Measurements from ENCODE around the gene IGFALS. TPM values are rescaled to one million over a fixed set of nuclear protein-coding genes. Genes with fewer than 3 reads are reported as not detected.

The IGFALS gene
- total and polyA plus RNA-seq, 2 donors (not counting 3 experiments of a cell fraction or from before 2014, with no cell fraction given), result not detected

DNA sequence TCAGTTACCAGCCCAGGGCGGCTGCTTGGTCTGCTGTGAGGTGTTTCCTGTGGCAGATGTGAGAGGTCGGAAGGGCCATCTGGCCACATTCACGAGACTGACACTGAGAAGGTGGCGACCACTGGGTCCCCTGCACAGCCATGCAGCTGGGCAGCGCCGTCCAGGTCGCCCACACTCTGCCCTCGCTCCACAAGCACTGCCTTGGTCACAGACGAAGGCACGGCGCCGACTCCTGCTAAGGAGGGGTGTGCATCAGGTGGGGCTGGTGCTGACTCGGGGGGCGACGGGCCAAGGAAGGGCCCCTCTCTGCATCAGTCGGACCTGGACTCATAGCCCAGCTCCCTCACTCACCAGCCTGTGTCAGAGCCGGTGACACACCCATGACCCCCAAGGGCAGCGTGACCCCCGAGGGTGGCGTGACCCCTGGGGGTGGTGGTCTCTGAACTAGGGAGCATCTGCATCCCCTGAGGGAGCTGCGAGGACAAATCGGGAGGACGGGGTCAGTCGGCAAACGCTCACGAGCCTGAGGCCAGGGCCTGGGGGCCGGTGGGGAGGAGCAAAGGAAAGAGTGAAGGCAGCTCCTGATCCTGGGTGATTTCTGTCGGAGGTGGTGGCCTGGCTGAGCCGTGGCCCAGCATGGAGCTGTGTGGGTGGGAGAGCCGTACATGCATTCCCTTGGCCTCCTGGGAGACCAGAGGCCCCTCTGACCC lies 52.6 kb downstream of the IGFALS start:
- H3K27ac ChIP-seq (ENCODE audit: insufficient read depth, low read depth, low read length), result no peak overlapping the region
- no peak for FAIRE-seq
- no peaks in the 10 kb centered on the region for H4K20me1 ChIP-seq (replicated peaks; ENCODE audit: control insufficient read depth, extremely low read depth, insufficient read depth, low read length)
- CTCF ChIA-PET, result no interaction called here
- H3K9me3 ChIP-seq (replicated peaks; ENCODE audit: control insufficient read depth, insufficient read depth, low read length), result no peaks in the 10 kb centered on the region
- DNase-seq (ENCODE audit: low read depth, low spot score), result no peak
- H3K4me1 ChIP-seq (ENCODE audit: control insufficient read depth, extremely low read depth, insufficient read depth, low read length), result no peaks in the 10 kb centered on the region
- H3K27me3 ChIP-seq (ENCODE audit: control insufficient read depth in 2 of 2, insufficient read depth in 2 of 2, low read length in 2 of 2), result no peaks in the 10 kb centered on the region
- H3K9me1 ChIP-seq (replicated peaks; ENCODE audit: control insufficient read depth, extremely low read depth, insufficient read depth, low read length), result no peaks in the 10 kb centered on the region
- H2AFZ ChIP-seq (ENCODE audit: low read depth, low read length), result no peak overlapping the region
- no peak overlapping the region for H3K9ac ChIP-seq (replicated peaks; ENCODE audit: extremely low read depth, insufficient read depth, low read length)
- BruUV-seq (replicated peaks), result no TSS peak
- H3K36me3 ChIP-seq (ENCODE audit: control insufficient read depth in 2 of 2, extremely low read depth in 1 of 2, insufficient read depth in 2 of 2, low read length in 2 of 2), result peaks cover 0 to 25% of the 10 kb centered on the region in 2 experiments
- H3K4me3 ChIP-seq (replicated peaks in 1 of 3; ENCODE audit: insufficient read depth in 1 of 3, low read depth in 1 of 3, low read length in 3 of 3), result no peak overlapping the region
- POLR2A ChIA-PET, result no interaction called here
- dilution Hi-C loops (cut with MboI; ENCODE audit: extremely low pct_ligation_motif_present, low sequenced_read_pairs) (no loop called here), intact Hi-C loops (cut with micrococcal nuclease) (no loop called here)
- TF ChIP-seq, protein P1, sequence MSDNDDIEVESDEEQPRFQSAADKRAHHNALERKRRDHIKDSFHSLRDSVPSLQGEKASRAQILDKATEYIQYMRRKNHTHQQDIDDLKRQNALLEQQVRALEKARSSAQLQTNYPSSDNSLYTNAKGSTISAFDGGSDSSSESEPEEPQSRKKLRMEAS (IDR thresholded peaks at IDR 0.05; ENCODE audit: insufficient read depth, insufficient read length), result no peak
- H3K79me2 ChIP-seq (ENCODE audit: control insufficient read depth, insufficient read depth, low read length), result no peaks in the 10 kb centered on the region
- H3K4me2 ChIP-seq (ENCODE audit: insufficient read depth, low read length), result no peak overlapping the region

Other genes with a start within 250 kb of the IGFALS start
- gene IFT140, start 181.6 kb downstream of the IGFALS start, total RNA-seq, result 16.6 and 18.9 TPM in 2 replicates
- 8.8 and 9.5 TPM in 2 replicates for gene IFT140, start 181.6 kb downstream of the IGFALS start, polyA plus RNA-seq
- 28.9 and 30.8 TPM in 2 replicates for gene CRAMP1, start 181.3 kb downstream of the IGFALS start, total RNA-seq
- 20.2 and 21.5 TPM in 2 replicates for gene CRAMP1, start 181.3 kb downstream of the IGFALS start, polyA plus RNA-seq
- 86.5 and 93.3 TPM in 2 replicates for gene JPT2, start 115.4 kb downstream of the IGFALS start, total RNA-seq
- 30.4 and 35.8 TPM in 2 replicates for gene JPT2, start 115.4 kb downstream of the IGFALS start, polyA plus RNA-seq
- gene MAPK8IP3, start 87.5 kb downstream of the IGFALS start, total RNA-seq, result 92.2 and 95.0 TPM in 2 replicates
- gene MAPK8IP3, start 87.5 kb downstream of the IGFALS start, polyA plus RNA-seq, result 40.7 and 48.6 TPM in 2 replicates
- gene NME3, start 22.2 kb downstream of the IGFALS start, total RNA-seq, result 32.0 and 38.2 TPM in 2 replicates
- 74.4 and 133 TPM in 2 replicates for gene NME3, start 22.2 kb downstream of the IGFALS start, polyA plus RNA-seq
- 15.2 and 21.4 TPM in 2 replicates for gene EME2, start 20.9 kb downstream of the IGFALS start, total RNA-seq
- 9.7 and 11.5 TPM in 2 replicates for gene EME2, start 20.9 kb downstream of the IGFALS start, polyA plus RNA-seq
- gene MRPS34, start 20.6 kb downstream of the IGFALS start, total RNA-seq, result 85.2 and 102 TPM in 2 replicates
- gene MRPS34, start 20.6 kb downstream of the IGFALS start, polyA plus RNA-seq, result 82.1 and 93.8 TPM in 2 replicates
- gene SPSB3, start 11.1 kb downstream of the IGFALS start, total RNA-seq, result 39.0 and 40.5 TPM in 2 replicates
- gene SPSB3, start 11.1 kb downstream of the IGFALS start, polyA plus RNA-seq, result 86.2 and 107 TPM in 2 replicates
- 55.0 and 58.2 TPM in 2 replicates for gene NUBP2, start 10.7 kb downstream of the IGFALS start, total RNA-seq
- 69.6 and 85.4 TPM in 2 replicates for gene NUBP2, start 10.7 kb downstream of the IGFALS start, polyA plus RNA-seq
- gene HAGH, start 33.1 kb upstream of the IGFALS start, total RNA-seq, result 54.3 and 56.4 TPM in 2 replicates
- 84.2 and 122 TPM in 2 replicates for gene HAGH, start 33.1 kb upstream of the IGFALS start, polyA plus RNA-seq
- 27.9 and 44.8 TPM in 2 replicates for gene FAHD1, start 33.5 kb upstream of the IGFALS start, total RNA-seq
- gene FAHD1, start 33.5 kb upstream of the IGFALS start, polyA plus RNA-seq, result 69.2 and 85.0 TPM in 2 replicates
- not detected in 2 replicates for gene MEIOB, start 78.5 kb upstream of the IGFALS start, total RNA-seq
- 0.04 TPM in 1 of 2 replicates, not detected in the other for gene MEIOB, start 78.5 kb upstream of the IGFALS start, polyA plus RNA-seq
- not detected in 2 replicates for gene HS3ST6, start 124.7 kb upstream of the IGFALS start, total RNA-seq
- gene HS3ST6, start 124.7 kb upstream of the IGFALS start, polyA plus RNA-seq, result not detected in 2 replicates
- 20.7 and 25.0 TPM in 2 replicates for gene MSRB1, start 149.5 kb upstream of the IGFALS start, total RNA-seq
- gene MSRB1, start 149.5 kb upstream of the IGFALS start, polyA plus RNA-seq, result 42.1 and 54.6 TPM in 2 replicates
- gene RPL3L, start 161.0 kb upstream of the IGFALS start, total RNA-seq, result not detected in 2 replicates
- not detected in 2 replicates for gene RPL3L, start 161.0 kb upstream of the IGFALS start, polyA plus RNA-seq
- 124 and 144 TPM in 2 replicates for gene NDUFB10, start 165.8 kb upstream of the IGFALS start, total RNA-seq
- gene NDUFB10, start 165.8 kb upstream of the IGFALS start, polyA plus RNA-seq, result 167 and 192 TPM in 2 replicates
- 2,793 and 3,036 TPM in 2 replicates for gene RPS2, start 171.1 kb upstream of the IGFALS start, total RNA-seq
- gene RPS2, start 171.1 kb upstream of the IGFALS start, polyA plus RNA-seq, result 9,021 and 12,733 TPM in 2 replicates
- gene RNF151, start 173.2 kb upstream of the IGFALS start, total RNA-seq, result not detected in 2 replicates
- not detected in 2 replicates for gene RNF151, start 173.2 kb upstream of the IGFALS start, polyA plus RNA-seq
- 42.2 and 42.3 TPM in 2 replicates for gene TBL3, start 178.3 kb upstream of the IGFALS start, total RNA-seq
- gene TBL3, start 178.3 kb upstream of the IGFALS start, polyA plus RNA-seq, result 77.1 and 80.6 TPM in 2 replicates
- gene NOXO1, start 187.8 kb upstream of the IGFALS start, total RNA-seq, result 0.60 TPM in 1 of 2 replicates, not detected in the other
- 0.37 and 0.40 TPM in 2 replicates for gene NOXO1, start 187.8 kb upstream of the IGFALS start, polyA plus RNA-seq
- gene GFER, start 190.5 kb upstream of the IGFALS start, total RNA-seq, result 29.9 and 30.5 TPM in 2 replicates
- gene GFER, start 190.5 kb upstream of the IGFALS start, polyA plus RNA-seq, result 13.7 and 26.0 TPM in 2 replicates
- gene SYNGR3, start 196.3 kb upstream of the IGFALS start, total RNA-seq, result 0.81 and 0.95 TPM in 2 replicates
- 1.4 and 2.6 TPM in 2 replicates for gene SYNGR3, start 196.3 kb upstream of the IGFALS start, polyA plus RNA-seq
- gene ZNF598, start 216.1 kb upstream of the IGFALS start, total RNA-seq, result 60.5 and 67.0 TPM in 2 replicates
- 43.3 TPM in 2 replicates for gene ZNF598, start 216.1 kb upstream of the IGFALS start, polyA plus RNA-seq
- 3.3 and 3.9 TPM in 2 replicates for gene NPW, start 226.1 kb upstream of the IGFALS start, total RNA-seq
- 0.84 and 1.8 TPM in 2 replicates for gene NPW, start 226.1 kb upstream of the IGFALS start, polyA plus RNA-seq
- 71.2 and 77.7 TPM in 2 replicates for gene NHERF2, start 233.2 kb upstream of the IGFALS start, total RNA-seq
- 65.2 and 84.5 TPM in 2 replicates for gene NHERF2, start 233.2 kb upstream of the IGFALS start, polyA plus RNA-seq

Measured in endothelial cell of umbilical vein (primary cell).